ENCODE results near the gene ABLIM2.

Gene ABLIM2

GRCh38 chr4:8192748-8193738 is 34.4 kb upstream of the ABLIM2 start:
- no peak for DNase-seq (ENCODE audit: low read depth)

- no peak for DNase-seq (ENCODE audit: low read depth)
Observed at GRCh38 chr4:8191136-8191747, 32.6 kb upstream of the ABLIM2 start.

GRCh38 chr4:8189551-8190466 is 31.2 kb upstream of the ABLIM2 start:
- no peak for DNase-seq (ENCODE audit: low read depth)

- DNase-seq (ENCODE audit: low read depth): no peak
Observed at GRCh38 chr4:8188743-8189550, 30.3 kb upstream of the ABLIM2 start.

GRCh38 chr4:8188085-8188484 is 29.5 kb upstream of the ABLIM2 start:
- DNase-seq (ENCODE audit: low read depth): no peak

GRCh38 chr4:8185930-8186329 is 27.3 kb upstream of the ABLIM2 start:
- no peak for DNase-seq (ENCODE audit: low read depth)

- no peak for DNase-seq (ENCODE audit: low read depth)
Observed at GRCh38 chr4:8185295-8185694, 26.7 kb upstream of the ABLIM2 start.

- DNase-seq (ENCODE audit: low read depth): no peak
Observed at GRCh38 chr4:8184061-8184460, 25.4 kb upstream of the ABLIM2 start.

GRCh38 chr4:8182858-8183725 is 24.5 kb upstream of the ABLIM2 start:
- no peak for DNase-seq (ENCODE audit: low read depth)

GRCh38 chr4:8182294-8182693 is 23.7 kb upstream of the ABLIM2 start:
- DNase-seq (ENCODE audit: low read depth): no peak

GRCh38 chr4:8181844-8182243 is 23.2 kb upstream of the ABLIM2 start:
- no peak for DNase-seq (ENCODE audit: low read depth)

- DNase-seq (ENCODE audit: low read depth): no peak
Observed at GRCh38 chr4:8181119-8181518, 22.5 kb upstream of the ABLIM2 start.

GRCh38 chr4:8180310-8181093 is 21.9 kb upstream of the ABLIM2 start:
- no peak for DNase-seq (ENCODE audit: low read depth)

- no peak for DNase-seq (ENCODE audit: low read depth)
Observed at GRCh38 chr4:8179771-8180170, 21.2 kb upstream of the ABLIM2 start.

GRCh38 chr4:8179074-8179473 is 20.5 kb upstream of the ABLIM2 start:
- DNase-seq (ENCODE audit: low read depth): no peak

GRCh38 chr4:8177956-8178355 is 19.3 kb upstream of the ABLIM2 start:
- DNase-seq (ENCODE audit: low read depth): no peak

GRCh38 chr4:8177552-8177951 is 18.9 kb upstream of the ABLIM2 start:
- DNase-seq (ENCODE audit: low read depth): no peak

- no peak for DNase-seq (ENCODE audit: low read depth)
Observed at GRCh38 chr4:8176547-8177399, 18.2 kb upstream of the ABLIM2 start.

GRCh38 chr4:8175686-8176085 is 17.1 kb upstream of the ABLIM2 start:
- DNase-seq (ENCODE audit: low read depth): no peak
